ENCODE results near the gene PRKCB. TPM values are rescaled to one million over a fixed set of nuclear protein-coding genes. Genes with fewer than 3 reads are reported as not detected.

The PRKCB gene
- polyA plus RNA-seq, 1 donor (not counting 4 experiments of a cell fraction or from before 2014, with no cell fraction given) = 0.18 TPM

GRCh38 chr16:24164416-24164815, 328.6 kb downstream of the PRKCB start:
- no peak for DNase-seq (ENCODE audit: low read depth, low spot score)
- no peak overlapping the region for H2AFZ ChIP-seq (ENCODE audit: control insufficient read depth, low read length)
- FAIRE-seq = no peak
- no peaks in the 10 kb centered on the region for H3K9me3 ChIP-seq (ENCODE audit: control insufficient read depth, low read depth, low read length)
- H3K9ac ChIP-seq (ENCODE audit: control insufficient read depth, extremely low read depth, insufficient read depth, low read length) = no peak overlapping the region
- dilution Hi-C loops (cut with MboI; ENCODE audit: extremely low pct_ligation_motif_present, low sequenced_read_pairs) = no loop called here
- H3K27ac ChIP-seq (ENCODE audit: control insufficient read depth, insufficient read depth, low read length) = no peak overlapping the region
- H3K9me1 ChIP-seq (ENCODE audit: control insufficient read depth, extremely low read depth, insufficient read depth, low read length) = no peaks in the 10 kb centered on the region
- no peaks in the 10 kb centered on the region for H3K27me3 ChIP-seq (ENCODE audit: control insufficient read depth, extremely low read depth, insufficient read depth, low read length)
- no peak overlapping the region for H3K4me2 ChIP-seq (ENCODE audit: control insufficient read depth, extremely low read depth, insufficient read depth, low read depth, low read length)
- no peak overlapping the region for H3K4me3 ChIP-seq (ENCODE audit: control insufficient read depth in 2 of 3, extremely low read depth in 1 of 3, insufficient read depth in 2 of 3, low read depth in 1 of 3, low read length in 3 of 3)
- TF ChIP-seq CTCF (optimal IDR thresholded peaks at IDR 0.05 in 1 of 3, IDR thresholded peaks at IDR 0.05 in 1 of 3, conservative IDR thresholded peaks at IDR 0.05 in 1 of 3; ENCODE audit: extremely low read depth in 1 of 3, insufficient read depth in 2 of 3, low read length in 3 of 3) (no peak), EZH2 (IDR thresholded peaks at IDR 0.05; ENCODE audit: low read length) (no peak)
- H4K20me1 ChIP-seq (ENCODE audit: control insufficient read depth, extremely low read depth, insufficient read depth, low read length) = no peaks in the 10 kb centered on the region
- no peaks in the 10 kb centered on the region for H3K4me1 ChIP-seq (ENCODE audit: control insufficient read depth, extremely low read depth, insufficient read depth, low read length)
- H3K79me2 ChIP-seq (ENCODE audit: control insufficient read depth, insufficient read depth, low read length) = no peaks in the 10 kb centered on the region
- H3K36me3 ChIP-seq (ENCODE audit: control insufficient read depth in 2 of 2, extremely low read depth in 1 of 2, insufficient read depth in 2 of 2, low read length in 2 of 2) = no peaks in the 10 kb centered on the region

GRCh38 chr16:24165273-24165672, 329.5 kb downstream of the PRKCB start:
- no peak for TF ChIP-seq CTCF (optimal IDR thresholded peaks at IDR 0.05 in 1 of 3, IDR thresholded peaks at IDR 0.05 in 1 of 3, conservative IDR thresholded peaks at IDR 0.05 in 1 of 3; ENCODE audit: extremely low read depth in 1 of 3, insufficient read depth in 2 of 3, low read length in 3 of 3)
- TF ChIP-seq EZH2 (IDR thresholded peaks at IDR 0.05; ENCODE audit: low read length) = no peak
- no peak overlapping the region for H2AFZ ChIP-seq (ENCODE audit: control insufficient read depth, low read length)
- no peak overlapping the region for H3K27ac ChIP-seq (ENCODE audit: control insufficient read depth, insufficient read depth, low read length)
- H3K9me3 ChIP-seq (ENCODE audit: control insufficient read depth, low read depth, low read length) = no peaks in the 10 kb centered on the region
- H3K9ac ChIP-seq (ENCODE audit: control insufficient read depth, extremely low read depth, insufficient read depth, low read length) = no peak overlapping the region
- FAIRE-seq (no peak), DNase-seq (ENCODE audit: low read depth, low spot score) (no peak)
- no peak overlapping the region for H3K4me3 ChIP-seq (ENCODE audit: control insufficient read depth in 2 of 3, extremely low read depth in 1 of 3, insufficient read depth in 2 of 3, low read depth in 1 of 3, low read length in 3 of 3)
- no peaks in the 10 kb centered on the region for H3K27me3 ChIP-seq (ENCODE audit: control insufficient read depth, extremely low read depth, insufficient read depth, low read length)
- H3K4me2 ChIP-seq (ENCODE audit: control insufficient read depth, extremely low read depth, insufficient read depth, low read depth, low read length) = no peak overlapping the region
- H4K20me1 ChIP-seq (ENCODE audit: control insufficient read depth, extremely low read depth, insufficient read depth, low read length) = no peaks in the 10 kb centered on the region
- H3K36me3 ChIP-seq (ENCODE audit: control insufficient read depth in 2 of 2, extremely low read depth in 1 of 2, insufficient read depth in 2 of 2, low read length in 2 of 2) = no peaks in the 10 kb centered on the region
- H3K4me1 ChIP-seq (ENCODE audit: control insufficient read depth, extremely low read depth, insufficient read depth, low read length) = no peaks in the 10 kb centered on the region
- dilution Hi-C loops (cut with MboI; ENCODE audit: extremely low pct_ligation_motif_present, low sequenced_read_pairs) = no loop called here
- H3K9me1 ChIP-seq (ENCODE audit: control insufficient read depth, extremely low read depth, insufficient read depth, low read length) = no peaks in the 10 kb centered on the region
- no peaks in the 10 kb centered on the region for H3K79me2 ChIP-seq (ENCODE audit: control insufficient read depth, insufficient read depth, low read length)

Data from keratinocyte (primary cell).